Measurements from ENCODE around the gene PHF3.

The PHF3 gene

GRCh38 chr6:63635588-63636517 is at the start of gene PHF3:
Gene PHF3, plus strand, starts transcription at chr6:63635802. Its CDS starts 10,750 bp downstream, at chr6:63646552.
- DNase-seq = peak; percentile 67

- no peak for DNase-seq
These were observed 45.6 kb upstream of the PHF3 start for GRCh38 chr6:63589952-63590411.

- no peak for DNase-seq
These were observed 42.7 kb upstream of the PHF3 start for GRCh38 chr6:63592886-63593285.

- no peak for DNase-seq
These were observed 38.2 kb upstream of the PHF3 start for GRCh38 chr6:63597141-63598048.

- DNase-seq = no peak
These were observed 37.3 kb upstream of the PHF3 start for GRCh38 chr6:63598049-63599036.

GRCh38 chr6:63599243-63599642 is 36.4 kb upstream of the PHF3 start:
- no peak for DNase-seq

- no peak for DNase-seq
These were observed 35.5 kb upstream of the PHF3 start for GRCh38 chr6:63600136-63600535.

- DNase-seq = no peak
These were observed 26.4 kb upstream of the PHF3 start for GRCh38 chr6:63609231-63609630.

GRCh38 chr6:63610944-63611343 is 24.7 kb upstream of the PHF3 start:
- DNase-seq = no peak

GRCh38 chr6:63611560-63611959 is 24.0 kb upstream of the PHF3 start:
- DNase-seq = no peak

GRCh38 chr6:63615590-63615989 is 20.0 kb upstream of the PHF3 start:
- no peak for DNase-seq

- no peak for DNase-seq
These were observed 11.5 kb upstream of the PHF3 start for GRCh38 chr6:63624091-63624490.

- no peak for DNase-seq
These were observed 5.1 kb upstream of the PHF3 start for GRCh38 chr6:63630466-63630865.

GRCh38 chr6:63634630-63635029 is 972 bp upstream of the PHF3 start:
- no peak for DNase-seq

- no peak for DNase-seq
These were observed 401 bp upstream of the PHF3 start for GRCh38 chr6:63635215-63635587.

GRCh38 chr6:63636518-63637021 is 968 bp downstream of the PHF3 start:
- no peak for DNase-seq

- no peak for DNase-seq
These were observed 2.4 kb downstream of the PHF3 start for GRCh38 chr6:63637865-63638445.

- no peak for DNase-seq
These were observed 4.5 kb downstream of the PHF3 start for GRCh38 chr6:63640062-63640461.

- no peak for DNase-seq
These were observed 8.3 kb downstream of the PHF3 start for GRCh38 chr6:63643862-63644261.

- no peak for DNase-seq
These were observed 9.2 kb downstream of the PHF3 start for GRCh38 chr6:63644668-63645326.

GRCh38 chr6:63649269-63649668 is 13.7 kb downstream of the PHF3 start:
- no peak for DNase-seq

Measured in GOT3 (cell line).